GM18526 (cell line): ENCODE results near the gene AADACL3.

Source experiments
- POLR2A ChIP-seq: IDR thresholded peaks from 3 replicates; pipeline ENCODE4 v1.6.1; 2011; ENCODE audit not compliant: insufficient read length; ENCODE audit errors: extremely low read depth

The AADACL3 gene, protein sequence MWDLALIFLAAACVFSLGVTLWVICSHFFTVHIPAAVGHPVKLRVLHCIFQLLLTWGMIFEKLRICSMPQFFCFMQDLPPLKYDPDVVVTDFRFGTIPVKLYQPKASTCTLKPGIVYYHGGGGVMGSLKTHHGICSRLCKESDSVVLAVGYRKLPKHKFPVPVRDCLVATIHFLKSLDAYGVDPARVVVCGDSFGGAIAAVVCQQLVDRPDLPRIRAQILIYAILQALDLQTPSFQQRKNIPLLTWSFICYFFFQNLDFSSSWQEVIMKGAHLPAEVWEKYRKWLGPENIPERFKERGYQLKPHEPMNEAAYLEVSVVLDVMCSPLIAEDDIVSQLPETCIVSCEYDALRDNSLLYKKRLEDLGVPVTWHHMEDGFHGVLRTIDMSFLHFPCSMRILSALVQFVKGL

DNA sequence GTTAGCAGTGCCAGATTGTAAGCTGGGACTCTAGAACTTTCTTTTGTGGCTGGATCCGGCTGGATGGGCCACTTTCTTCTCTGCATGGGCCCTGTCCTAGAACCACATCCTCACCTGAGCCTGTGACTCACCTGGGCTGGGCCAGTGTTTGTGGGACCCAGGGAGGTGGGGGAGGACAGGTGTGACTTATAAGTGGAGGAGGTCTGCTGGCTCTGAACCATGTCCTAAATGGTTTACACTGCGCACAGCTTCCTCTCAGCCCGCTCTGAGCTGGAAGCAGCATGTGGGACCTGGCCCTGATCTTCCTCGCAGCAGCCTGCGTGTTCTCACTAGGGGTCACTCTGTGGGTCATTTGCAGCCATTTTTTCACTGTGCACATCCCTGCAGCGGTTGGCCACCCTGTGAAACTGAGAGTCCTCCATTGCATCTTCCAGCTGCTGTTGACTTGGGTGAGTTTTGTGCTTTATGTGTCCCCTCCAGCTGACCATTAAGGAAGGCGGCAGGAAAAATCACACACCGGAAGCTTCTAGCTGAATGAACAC is at the start of gene AADACL3:
AADACL3 (plus strand) TSS at position 215 of the 542 bp plus-strand sequence; CDS start at position 282, 67 bp downstream.
- no peak for TF ChIP-seq POLR2A

DNA sequence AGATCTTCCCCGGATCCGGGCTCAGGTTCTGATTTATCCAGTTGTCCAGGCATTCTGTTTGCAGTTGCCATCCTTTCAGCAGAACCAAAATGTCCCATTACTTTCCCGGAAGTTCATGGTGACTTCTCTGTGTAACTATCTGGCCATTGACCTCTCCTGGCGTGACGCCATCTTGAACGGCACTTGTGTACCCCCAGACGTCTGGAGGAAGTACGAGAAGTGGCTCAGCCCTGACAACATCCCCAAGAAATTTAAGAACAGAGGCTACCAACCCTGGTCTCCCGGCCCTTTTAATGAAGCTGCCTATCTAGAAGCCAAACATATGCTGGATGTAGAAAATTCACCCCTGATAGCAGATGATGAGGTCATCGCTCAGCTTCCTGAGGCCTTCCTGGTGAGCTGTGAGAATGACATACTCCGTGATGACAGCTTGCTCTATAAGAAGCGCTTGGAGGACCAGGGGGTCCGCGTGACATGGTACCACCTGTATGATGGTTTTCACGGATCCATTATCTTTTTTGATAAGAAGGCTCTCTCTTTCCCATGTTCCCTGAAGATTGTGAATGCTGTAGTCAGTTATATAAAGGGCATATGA is 49.7 kb upstream of the AADACL3 start:
- no peak for TF ChIP-seq POLR2A

DNA sequence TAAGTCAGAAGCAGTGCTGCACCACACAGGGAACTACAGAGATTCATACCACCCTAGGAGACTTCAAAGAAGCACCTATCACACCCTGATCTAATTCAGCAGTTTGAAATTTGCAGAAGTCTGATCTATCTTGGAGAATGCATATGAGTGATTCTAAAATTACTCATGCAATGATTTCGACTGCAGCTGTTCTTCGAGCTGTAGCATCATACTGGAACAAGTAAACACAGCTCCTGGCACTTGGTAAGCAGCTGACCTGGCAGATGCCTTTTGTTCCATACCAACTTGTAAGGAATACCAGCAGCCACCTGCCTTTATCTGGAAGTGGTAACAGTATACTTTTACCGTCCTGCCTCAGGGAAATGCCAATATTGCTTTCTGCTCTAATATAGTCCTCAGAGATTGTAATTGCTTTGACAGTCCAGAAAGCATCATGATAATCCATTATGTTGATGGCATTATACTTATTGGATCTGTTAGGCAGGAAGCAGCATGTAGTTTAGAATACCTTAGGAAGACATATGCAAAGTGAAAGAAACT is 46.3 kb upstream of the AADACL3 start:
- TF ChIP-seq POLR2A = no peak

DNA sequence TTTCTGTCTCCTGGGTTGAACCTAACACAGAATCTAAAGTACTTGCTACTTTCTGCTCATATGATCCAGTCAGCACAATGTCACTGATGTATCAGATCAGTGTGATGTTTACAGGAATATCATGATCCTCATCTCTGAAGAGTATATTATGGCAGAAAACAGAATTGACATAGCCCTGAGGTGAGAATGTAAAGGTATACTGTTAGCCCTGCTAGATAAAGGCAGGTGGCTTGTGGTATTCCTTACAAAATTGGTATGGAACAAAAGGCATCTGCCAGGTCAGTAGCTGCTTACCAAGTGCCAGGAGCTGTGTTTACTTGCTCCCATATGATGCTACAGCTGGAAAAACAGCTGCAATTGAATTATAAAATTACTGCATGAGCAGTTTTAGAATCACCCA is 41.6 kb upstream of the AADACL3 start:
- no peak for TF ChIP-seq POLR2A

DNA sequence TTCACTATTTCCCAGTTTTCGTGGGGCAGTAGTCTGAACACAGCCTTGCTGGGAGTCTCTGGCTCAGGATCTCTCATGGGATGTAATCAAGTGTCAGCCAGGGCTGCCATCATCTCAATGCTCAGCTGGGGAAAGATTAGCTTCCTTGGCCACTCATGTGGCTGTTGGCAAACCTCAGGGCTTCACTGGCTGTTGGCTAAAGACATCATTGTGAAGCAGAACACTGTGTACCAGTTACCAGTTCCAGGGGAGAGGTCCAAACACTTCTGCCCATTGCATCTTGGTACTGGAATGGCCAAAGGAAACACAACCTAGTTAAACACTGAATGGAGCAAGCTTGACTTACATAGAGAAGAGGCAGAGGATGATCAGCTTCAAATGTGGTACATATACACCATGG is 38.3 kb upstream of the AADACL3 start:
- TF ChIP-seq POLR2A = no peak

DNA sequence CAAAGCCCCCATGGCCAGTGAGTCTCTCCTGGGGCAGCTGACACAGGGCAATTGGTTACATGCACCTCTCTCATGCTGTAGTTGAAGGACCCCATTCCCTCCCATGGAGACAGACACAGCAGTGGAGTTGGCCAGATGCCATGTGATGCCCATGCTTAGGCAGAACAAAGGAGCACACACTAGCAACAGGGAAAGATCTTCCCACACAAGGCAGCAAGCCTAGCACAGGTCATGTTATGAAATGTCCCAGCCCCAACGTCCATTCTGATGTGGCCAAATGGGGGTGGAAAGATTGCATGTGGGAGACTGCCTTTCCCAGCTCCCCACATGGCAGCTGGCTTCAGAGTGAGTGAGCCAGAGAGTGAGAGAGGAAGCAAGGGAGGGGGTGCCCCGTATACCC is 37.6 kb upstream of the AADACL3 start:
- no peak for TF ChIP-seq POLR2A

DNA sequence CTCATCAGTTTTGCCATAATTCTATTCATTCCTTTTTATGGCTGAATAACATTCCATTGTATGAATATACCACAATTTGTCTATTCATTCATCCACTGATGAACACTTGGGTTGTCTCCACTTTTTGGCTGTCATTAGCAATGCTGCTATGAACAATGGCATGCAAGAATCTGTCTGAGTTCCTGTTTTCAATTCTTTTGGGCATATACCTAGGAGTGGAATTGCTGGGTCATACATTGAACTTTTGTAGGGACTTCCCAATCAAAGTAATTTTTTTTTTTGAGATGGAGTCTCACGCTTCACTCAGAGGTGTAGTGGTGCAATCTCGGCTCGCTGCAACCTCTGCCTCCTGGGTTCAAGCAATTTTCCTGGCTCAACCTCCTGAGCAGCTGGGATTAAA is 37.1 kb upstream of the AADACL3 start:
- TF ChIP-seq POLR2A = no peak

DNA sequence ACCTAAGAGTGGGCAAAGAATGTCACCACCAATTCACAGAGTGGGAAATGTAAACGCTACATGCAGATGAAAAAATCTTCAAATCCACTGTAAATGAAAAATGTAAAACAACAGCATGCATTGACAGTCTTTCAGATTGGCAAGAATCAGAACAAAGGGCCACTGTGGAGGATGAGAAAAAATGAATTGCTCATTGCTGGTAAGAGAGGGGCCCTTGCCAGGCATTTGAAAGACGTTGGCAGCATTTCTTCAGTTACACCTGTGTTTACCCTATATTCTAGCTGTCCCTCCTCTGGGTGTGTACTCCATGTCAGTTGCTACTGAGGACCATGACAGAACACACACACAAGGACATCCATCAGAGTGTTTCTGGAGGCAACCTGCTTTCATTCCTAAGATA is 25.8 kb upstream of the AADACL3 start:
- TF ChIP-seq POLR2A = no peak

DNA sequence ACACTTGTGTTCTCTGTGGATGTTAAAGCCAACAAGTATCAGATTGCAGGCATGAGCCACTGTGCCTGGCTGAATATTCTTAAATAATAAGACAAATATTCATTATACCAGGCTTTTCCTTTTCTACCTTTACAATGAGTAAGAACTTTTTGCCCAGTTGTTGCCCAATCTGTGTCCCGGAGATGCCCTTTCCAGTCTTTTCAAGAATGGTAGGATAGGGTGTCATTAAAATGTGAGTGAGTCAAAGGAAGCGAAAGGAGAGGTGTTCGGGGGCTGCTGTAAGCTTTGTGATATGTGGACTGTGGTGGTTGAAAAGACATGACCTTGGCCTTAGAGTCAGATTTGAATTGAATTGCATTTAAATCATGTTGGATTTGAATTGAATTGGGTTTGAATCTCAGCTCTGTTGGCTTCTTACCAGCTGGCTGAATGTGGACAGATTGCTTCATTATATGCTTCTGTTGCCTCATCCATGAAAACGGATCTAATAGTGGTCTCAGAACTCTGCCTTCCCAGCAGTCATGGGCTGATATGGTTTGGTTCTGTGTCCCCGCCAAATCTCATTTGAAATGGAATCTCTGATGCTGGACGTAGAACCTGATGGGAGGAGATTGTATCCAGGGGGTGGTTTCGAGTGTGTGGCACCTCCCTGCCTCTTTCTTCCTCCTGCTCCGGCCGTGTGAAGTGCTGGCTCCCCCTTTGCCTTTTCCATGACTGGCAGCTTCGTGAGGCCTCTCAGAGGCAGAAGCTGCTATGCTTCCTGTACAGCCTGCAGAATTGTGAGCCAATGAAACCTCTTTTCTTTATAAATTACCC is 22.7 kb upstream of the AADACL3 start:
- no peak for TF ChIP-seq POLR2A

DNA sequence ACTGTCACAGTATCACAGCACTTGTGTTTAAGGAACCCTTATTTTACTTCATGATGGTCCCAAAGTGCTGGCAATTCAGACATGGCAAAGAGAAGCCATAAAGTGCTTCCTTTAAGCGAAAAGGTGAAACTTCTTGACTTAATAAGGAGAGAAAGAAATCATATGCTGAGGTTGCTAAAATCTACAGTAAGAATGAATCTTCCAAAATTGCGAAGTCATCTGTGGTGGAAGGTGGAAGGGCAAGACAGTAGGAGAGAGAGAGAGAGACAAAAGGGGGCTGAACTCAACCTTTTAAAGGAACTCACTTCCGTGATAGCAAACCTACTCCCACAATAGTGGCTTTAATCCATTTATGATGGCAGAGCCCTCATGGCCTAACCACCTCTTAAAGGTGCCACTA is 19.3 kb upstream of the AADACL3 start:
- TF ChIP-seq POLR2A = no peak

DNA sequence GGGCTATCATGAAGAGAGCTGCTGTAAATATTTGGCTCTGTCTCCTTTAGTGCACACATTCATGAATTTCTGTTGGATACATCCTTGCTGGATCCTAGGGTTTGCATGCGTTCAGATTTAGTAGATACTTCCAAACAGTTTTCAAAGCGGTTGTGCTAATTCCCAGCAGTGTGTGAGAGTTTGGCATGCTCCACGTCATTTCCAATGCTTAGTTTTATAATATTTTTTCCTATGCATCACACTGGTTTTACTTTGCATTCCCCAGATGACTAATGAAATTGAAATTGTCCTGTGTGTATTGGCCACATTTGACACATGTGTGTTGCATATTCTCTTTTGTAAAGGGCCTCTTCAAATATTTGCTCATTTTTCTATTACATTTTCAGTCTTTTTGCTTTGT is 18.5 kb upstream of the AADACL3 start:
- no peak for TF ChIP-seq POLR2A

DNA sequence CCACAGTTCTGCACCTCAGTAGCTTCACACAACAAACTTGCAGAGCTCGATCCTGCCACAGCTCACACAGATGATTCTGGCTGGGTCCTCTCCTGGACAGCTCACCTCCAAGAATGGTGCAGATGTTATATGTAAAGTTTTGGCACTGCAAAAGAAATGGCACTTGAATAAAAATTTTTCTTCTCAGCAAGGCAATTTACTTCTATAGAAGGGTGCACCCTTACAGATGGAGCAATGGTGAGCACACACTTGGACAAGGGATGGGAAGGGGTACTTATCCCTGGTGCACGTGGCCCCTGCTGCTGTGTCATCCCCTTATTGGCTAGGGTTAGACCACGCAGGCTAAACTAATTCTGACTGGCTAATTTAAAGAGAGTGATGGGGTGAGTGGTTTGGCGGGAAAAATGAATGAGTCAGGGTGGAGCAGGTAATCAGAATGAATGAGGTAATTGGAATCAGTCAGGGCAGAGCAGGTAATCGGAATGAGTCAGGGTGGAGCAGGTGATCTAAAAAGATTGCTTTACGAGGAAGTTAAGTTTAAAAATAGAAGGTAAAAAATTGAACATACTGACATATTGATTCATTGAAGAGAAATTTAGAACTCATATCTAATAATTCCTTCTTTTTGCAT is 12.0 kb upstream of the AADACL3 start:
- no peak for TF ChIP-seq POLR2A

DNA sequence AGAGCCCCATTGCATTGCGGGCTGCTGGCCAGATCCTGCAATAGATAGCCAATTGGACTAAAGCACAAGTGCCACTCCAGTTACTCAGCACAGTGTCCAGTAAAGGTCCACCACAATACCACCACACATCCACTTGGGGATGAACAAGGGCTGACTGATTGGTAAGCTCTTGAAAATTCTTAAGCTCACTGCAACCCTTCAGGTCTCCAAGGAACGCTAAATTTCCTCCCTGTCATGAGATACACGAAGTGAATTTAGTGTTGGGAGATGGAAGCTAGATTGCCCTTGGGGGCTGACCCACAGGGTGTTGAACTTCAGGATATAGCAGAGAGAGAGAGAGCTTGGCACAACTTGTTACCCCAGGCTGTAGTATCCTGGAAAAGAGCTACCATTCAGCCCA is 9.8 kb upstream of the AADACL3 start:
- no peak for TF ChIP-seq POLR2A

DNA sequence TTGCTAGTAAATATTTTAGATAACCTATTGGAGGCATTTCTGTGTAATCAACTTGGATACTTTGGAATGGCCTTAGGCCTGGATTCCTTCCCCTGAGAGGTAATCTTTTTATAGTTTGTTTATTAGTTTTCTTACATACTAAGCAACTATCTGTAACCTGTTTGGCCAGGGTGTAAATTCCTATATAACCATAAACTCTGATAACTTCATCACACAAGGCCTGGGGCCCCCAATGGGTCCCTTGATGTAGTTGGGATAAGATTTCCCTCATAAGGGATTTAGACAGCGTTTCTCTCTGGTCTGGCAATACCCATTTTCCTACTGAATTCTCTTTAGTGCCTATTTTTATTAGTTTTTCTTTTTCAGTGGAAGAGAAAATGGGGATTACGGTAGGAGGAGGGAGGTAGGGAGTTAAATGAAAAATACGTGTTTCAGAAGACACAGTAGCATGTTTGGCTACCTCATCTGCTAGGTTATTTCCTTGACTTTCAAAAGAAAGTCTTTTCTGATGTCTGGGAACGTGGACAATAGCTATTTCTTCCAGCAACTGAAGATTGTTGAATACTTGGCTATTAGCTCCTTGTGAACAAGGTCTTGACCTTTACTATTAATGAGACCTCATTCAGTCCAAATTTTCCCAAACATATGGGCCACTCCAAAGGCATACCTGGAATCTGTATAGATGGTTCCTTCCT is 7.4 kb upstream of the AADACL3 start:
- TF ChIP-seq POLR2A = no peak
